HG03108 (cell line): ENCODE data around the gene HIGD1A.

Experiments
- ATAC-seq: cut with Tn5 transposase; IDR thresholded peaks from one replicate; pipeline ENCODE4 v1.9.1; 2021; ENCODE audit warnings: moderate library complexity; ENCODE audit not compliant: unreplicated experiment

Gene HIGD1A

GRCh38 chr3:42741796-42742195 is 62.5 kb downstream of the HIGD1A start:
- no peak for ATAC-seq

GRCh38 chr3:42739401-42740158 is 64.7 kb downstream of the HIGD1A start:
- no peak for ATAC-seq

GRCh38 chr3:42736531-42736930 is 67.8 kb downstream of the HIGD1A start:
- ATAC-seq: no peak

- ATAC-seq: no peak
Observed at GRCh38 chr3:42736081-42736480, 68.2 kb downstream of the HIGD1A start.

- no peak for ATAC-seq
Observed at GRCh38 chr3:42735615-42736014, 68.7 kb downstream of the HIGD1A start.

- ATAC-seq: no peak
Observed at GRCh38 chr3:42735019-42735418, 69.3 kb downstream of the HIGD1A start.

GRCh38 chr3:42734263-42734860 is 69.9 kb downstream of the HIGD1A start:
- ATAC-seq: no peak

GRCh38 chr3:42733501-42734262 is 70.6 kb downstream of the HIGD1A start:
- no peak for ATAC-seq
